Heart left ventricle (tissue), 16 donors: ENCODE measurements around the gene TSC22D3. TPM values are rescaled to one million over a fixed set of nuclear protein-coding genes. Genes with fewer than 3 reads are reported as not detected.

Source experiments
- ATAC-seq, 4 donors: fragments of 200-7000 bp; cut with Tn5 transposase; one replicate each; pipeline ENCODE4 v1.9.1; 2020 to 2022; ENCODE audit warnings: moderate library complexity in 4 of 4, mild to moderate bottlenecking in 3 of 4, moderate number of reproducible peaks in 1 of 4
- DNase-seq, 5 donors: peaks; one replicate each; pipeline ENCODE4 v3.0.0-alpha.2; 2020
- H3K27ac ChIP-seq, 12 donors: fragments of 200-600 bp; sonication (generic) in 4 of 12; one replicate each; pipeline versions ENCODE4 v1.5.0 to v1.8.0; 2016 to 2022; ENCODE audit warnings: mild to moderate bottlenecking in 2 of 12
- H3K27me3 ChIP-seq, 9 donors: fragments of 200-600 bp; sonication (generic) in 2 of 9; one replicate each; pipeline versions ENCODE4 v1.5.1 to v1.8.0; 2016 to 2022; ENCODE audit warnings: mild to moderate bottlenecking in 3 of 9
- H3K36me3 ChIP-seq, 9 donors: fragments of 200-600 bp; sonication (generic) in 2 of 9; one replicate each; pipeline versions ENCODE4 v1.5.0 to v1.8.0; 2018 to 2022; ENCODE audit warnings: mild to moderate bottlenecking in 2 of 9
- H3K4me1 ChIP-seq, 12 donors: fragments of 200-600 bp; sonication (generic) in 4 of 12; one replicate each; pipeline versions ENCODE4 v1.5.0 to v1.8.0; 2016 to 2022; ENCODE audit warnings: mild to moderate bottlenecking in 3 of 12
- H3K4me3 ChIP-seq, 12 donors: fragments of 200-600 bp; sonication (generic) in 4 of 12; one replicate each; pipeline versions ENCODE4 v1.5.0 to v1.8.0; 2017 to 2022; ENCODE audit warnings: mild to moderate bottlenecking in 9 of 12, moderate library complexity in 4 of 12
- H3K9me3 ChIP-seq, 12 donors: fragments of 200-600 bp; sonication (generic) in 4 of 12; one replicate each; pipeline versions ENCODE4 v1.5.0 to v1.8.0; 2016 to 2022; ENCODE audit warnings: mild to moderate bottlenecking in 1 of 12
- CTCF ChIP-seq, 12 donors: fragments of 200-600 bp; sonication (generic) in 4 of 12; IDR thresholded peaks; one replicate each; pipeline versions ENCODE4 v1.5.0 to v1.8.0; 2018 to 2022; ENCODE audit warnings: antibody characterized with exemption in 12 of 12, mild to moderate bottlenecking in 5 of 12
- POLR2A ChIP-seq, 2 donors: fragments of 450-650 bp; IDR thresholded peaks; one replicate each; pipeline ENCODE4 v1.6.1; 2017; ENCODE audit warnings: antibody characterized with exemption in 2 of 2, mild to moderate bottlenecking in 2 of 2, moderate library complexity in 2 of 2
- WGBS, 4 donors: extraction: QIAGEN DNeasy Blood & Tissue Kit in 2 of 4; methylation state at CpG; one replicate each; pipeline versions ENCODE4 v1.1.5 to v1.1.7; 2013 to 2018; 5-methylcytosine and 5-hydroxymethylcytosine counted together
- intact Hi-C, 10 donors: fragments of 100-400 bp; cut with DNase I; formaldehyde crosslinking; loops; one replicate each; pipeline versions ENCODE4 v1.11.1 to v1.14.2; 2022
- polyA plus RNA-seq, 2 donors: library from polyadenylated mRNA; stranded (reverse); fragments of 200-250 nt; gene quantifications; one replicate each; pipeline ENCODE4 v1.2.3, GENCODE V29; 2013
- total RNA-seq, 9 donors: library from RNA; depleted of rRNA in 2 of 9; stranded (reverse); fragments of >200 nt in 2 of 9; fragmentation: NEBNext Ultra II Directional in 3 of 9; extraction: Animal tissue kit (Norgen Biotek cat#: 25700) in 3 of 9; gene quantifications; one replicate each; pipeline versions ENCODE4 v1.1.0 to v1.2.4, GENCODE V29; 2016 to 2023
- donor health status: ischemic (EF 13 %, LVEDD 7.1; RV severe dilation, severe dysfunction).
- donor health status: healthy with polysubstance abuse.
- donor health status: DM: no; HTN: yes; CAD: no.
- donor health status: DM: no; HTN: no; CAD: no.
- donor health status: ischemic (EF 25% LVEDD 6.9; RV normal size, moderate dysfunction).
- donor health status: ischemic (EF 25% LVEDD 5.7; RV mildly dilated, moderate dysfunction).
- donor health status: healthy.
- donor health status: DM: yes; HTN: yes; CAD: no.
- donor health status: ischemic (EF 35%, LVEDD 5.7; RV mildly dilated, moderate dysfunction).
- donor health status: nonischemic (EF 11% LVEDD 7.7; RV severe dilation, severe dysfunction).
- donor health status: DM: yes; HTN: yes; CAD: no.
- donor health status: PGD.
- donor health status: ischemic (EF 29% LVEDD 5.4; RV normal size, mild dysfunction).
- donor health status: nonischemic (EF 23%, LVEDD 6.1; RV moderate dilation, normal function).

The TSC22D3 gene
- total and polyA plus RNA-seq, 11 donors = 28.0 to 145 (median 33.9) TPM

GRCh38 chrX:107750263-107750662 is 25.3 kb downstream of the TSC22D3 start:
- ATAC-seq (no peak), DNase-seq (no peak)
- Histone ChIP-seq H3K9me3 (no peaks in the 10 kb centered on the region), H3K27ac (peak overlapping the region in 6 of 12 donors; percentile 41 to 73 (median 51)), H3K36me3 (no peaks in the 10 kb centered on the region), H3K4me1 (peaks cover 0 to 83% (median 38%) of the 10 kb centered on the region in 12 donors), H3K4me3 (no peak overlapping the region), H3K27me3 (peaks cover 0 to 11% (median 0%) of the 10 kb centered on the region in 9 donors)
- TF ChIP-seq CTCF (IDR thresholded peaks at IDR 0.05) = no peak
- no peak for TF ChIP-seq POLR2A (IDR thresholded peaks at IDR 0.05)
- intact Hi-C loops = no loop called here
- WGBS, 4 donors = 85 to 100% (median 94%) methylated on average over 6 of the region's 6 CpGs

- H3K36me3 ChIP-seq = no peaks in the 10 kb centered on the region
- H3K9me3 ChIP-seq = no peaks in the 10 kb centered on the region
- 41 to 63% (median 43%) methylated on average over 6 of the region's 6 CpGs for WGBS, 4 donors
- ATAC-seq = no peak
- peak overlapping the region; percentile 21 to 87 (median 78) for H3K27ac ChIP-seq
- no peak for TF ChIP-seq POLR2A (IDR thresholded peaks at IDR 0.05)
- no peak for TF ChIP-seq CTCF (IDR thresholded peaks at IDR 0.05)
- peaks cover 0 to 11% (median 0%) of the 10 kb centered on the region in 9 donors for H3K27me3 ChIP-seq
- H3K4me1 ChIP-seq = peaks cover 0 to 84% (median 35%) of the 10 kb centered on the region in 12 donors
- H3K4me3 ChIP-seq = no peak overlapping the region
- DNase-seq = no peak
- intact Hi-C loops = loop anchor here in 1 of 10 donors (10.0 kb wide), 1 partner anchor 376 kb away; no protein-coding TSS in a partner anchor
Observed at GRCh38 chrX:107748506-107748905, 27.1 kb downstream of the TSC22D3 start.

- 16 to 45% (median 30%) methylated on average over 3 of the region's 3 CpGs for WGBS, 4 donors
Observed at GRCh38 chrX:107747596-107748161, 27.9 kb downstream of the TSC22D3 start.

More at GRCh38 chrX:107747596-107748161, 27.9 kb downstream of the TSC22D3 start:
- Histone ChIP-seq H3K27me3 (peaks cover 0 to 17% (median 0%) of the 10 kb centered on the region in 9 donors), H3K36me3 (no peaks in the 10 kb centered on the region), H3K27ac (peak overlapping the region; percentile 21 to 87 (median 78)), H3K4me1 (peaks cover 0 to 84% (median 40%) of the 10 kb centered on the region in 12 donors), H3K4me3 (no peak overlapping the region), H3K9me3 (no peaks in the 10 kb centered on the region)
- intact Hi-C loops = loop anchor here in 1 of 10 donors (10.0 kb wide), 1 partner anchor 377 kb away; no protein-coding TSS in a partner anchor
- ATAC-seq (peak; percentile 84 to 90 (median 86)), DNase-seq (peak in 2 of 5 donors; percentile 36 to 55)
- peak in 1 of 2 donors; percentile 11 for TF ChIP-seq POLR2A (IDR thresholded peaks at IDR 0.05)
- TF ChIP-seq CTCF (IDR thresholded peaks at IDR 0.05) = no peak
